HG02981 (cell line): Measurements from ENCODE around the gene COL26A1.
"Not testable (repeated sequence)": the region's sequence is repeated elsewhere in the genome, so short reads cannot be mapped to it uniquely, and the experiment has no call there.

ENCODE experiments used
- ATAC-seq: cut with Tn5 transposase; IDR thresholded peaks from one replicate; pipeline ENCODE4 v1.9.1; 2021; ENCODE audit warnings: mild to moderate bottlenecking, moderate library complexity; ENCODE audit not compliant: unreplicated experiment

The COL26A1 gene

DNA sequence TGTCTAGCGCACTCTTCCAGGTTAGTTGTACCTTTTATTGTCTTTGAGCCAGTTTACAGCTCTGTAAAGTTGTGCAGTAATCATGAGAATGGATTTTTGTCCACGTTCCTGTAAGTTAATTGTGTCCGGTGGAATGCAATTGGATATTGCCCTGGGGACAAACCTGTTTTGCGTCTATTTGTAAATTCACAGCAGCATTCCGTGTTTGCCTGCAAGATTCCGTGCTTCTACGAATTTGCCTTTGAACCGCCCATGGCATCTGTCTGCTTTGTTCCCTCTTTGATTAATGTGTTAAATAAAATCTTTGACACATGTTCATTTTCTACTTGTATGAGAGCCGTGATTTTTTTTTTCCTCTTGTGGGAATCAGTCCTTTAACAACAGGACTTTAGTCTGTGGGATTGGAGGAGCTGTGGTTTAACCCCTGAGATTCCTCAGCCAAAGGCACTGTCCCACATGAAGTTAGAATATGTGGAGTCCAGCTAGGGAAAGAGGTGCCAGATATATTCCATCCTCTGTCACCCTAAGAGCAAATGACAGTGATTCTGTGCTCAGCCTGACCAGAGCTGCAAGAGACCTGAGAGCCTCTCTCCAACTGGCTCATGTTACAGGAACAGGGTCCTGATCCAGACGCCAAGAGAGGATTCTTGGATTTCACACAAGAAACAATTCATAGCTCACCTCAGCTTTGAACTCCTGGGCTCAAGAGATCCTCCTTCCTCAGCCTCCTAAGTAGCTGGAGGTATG lies 126.3 kb downstream of the COL26A1 start:
- ATAC-seq, result no peak

DNA sequence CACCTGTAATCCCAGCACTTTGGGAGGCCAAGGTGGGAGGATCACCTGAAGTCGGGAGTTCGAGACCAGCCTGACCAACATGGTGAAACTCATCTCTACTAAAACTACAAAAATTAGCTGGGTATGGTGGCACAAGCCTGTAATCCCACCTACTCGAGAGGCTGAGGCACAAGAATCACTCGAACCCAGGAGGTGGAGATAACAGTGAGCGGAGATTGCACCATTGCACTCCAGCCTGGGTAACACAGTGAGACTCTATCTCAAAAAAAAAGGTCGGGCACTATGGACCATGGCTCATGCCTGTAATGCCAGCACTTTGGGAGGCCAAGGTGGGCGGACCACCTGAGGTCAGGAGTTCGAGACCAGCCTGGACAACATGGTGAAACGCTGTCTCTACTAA lies 127.8 kb downstream of the COL26A1 start:
- not testable (repeated sequence) for ATAC-seq

DNA sequence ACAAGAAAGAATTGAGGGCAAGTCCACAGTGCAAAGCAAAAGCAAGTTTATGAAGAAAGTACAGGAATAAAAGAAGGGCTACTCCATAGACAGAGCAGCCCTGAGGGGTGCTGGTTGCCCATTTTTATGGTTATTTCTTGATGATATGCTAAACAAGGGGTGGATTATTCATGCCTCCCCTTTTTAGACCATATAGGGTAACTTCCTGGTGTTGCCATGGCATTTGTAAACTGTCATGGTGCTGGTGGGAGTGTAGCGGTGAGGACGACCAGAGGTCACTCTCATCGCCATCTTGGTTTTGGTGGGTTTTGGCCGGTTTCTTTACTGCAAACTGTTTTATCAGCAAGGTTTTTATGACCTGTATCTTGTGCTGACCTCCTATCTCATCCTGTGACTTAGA lies 128.8 kb downstream of the COL26A1 start:
- ATAC-seq, result not testable (repeated sequence)

DNA sequence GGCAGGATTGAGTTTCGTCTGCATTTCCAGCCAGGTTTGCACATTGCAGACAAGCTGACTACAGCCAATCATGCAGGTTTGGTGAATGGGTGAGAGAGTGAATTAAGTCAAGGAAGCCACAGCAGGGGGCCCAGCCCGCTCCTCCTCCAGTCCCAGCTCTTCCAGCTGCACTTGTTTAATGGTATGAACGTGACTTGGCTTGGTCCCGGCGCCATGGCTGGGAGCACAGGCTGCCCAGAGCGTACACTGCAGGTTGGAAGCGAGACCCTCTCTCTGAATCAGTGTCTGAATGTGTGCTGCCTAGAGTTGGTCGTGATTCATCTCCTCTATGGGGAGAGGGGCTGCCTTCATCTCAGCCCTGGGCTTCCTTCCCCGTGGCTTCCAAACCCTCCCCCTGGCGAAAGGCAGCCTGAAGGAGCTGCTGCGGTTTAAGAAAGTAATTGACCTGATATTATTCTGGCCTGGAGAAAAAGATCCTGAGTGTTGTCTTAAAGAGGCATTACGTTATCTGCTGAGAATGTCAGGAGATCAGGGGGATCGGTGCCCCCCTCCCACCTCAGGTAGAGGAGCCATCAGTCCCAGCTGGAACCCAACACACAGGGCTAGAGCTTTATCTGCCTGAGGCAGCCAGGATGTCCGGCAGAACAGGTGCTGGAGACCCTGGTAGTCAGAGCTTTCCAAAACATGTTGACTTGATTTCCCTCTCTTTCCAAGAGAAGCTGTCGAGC lies 132.1 kb downstream of the COL26A1 start:
- no peak for ATAC-seq

DNA sequence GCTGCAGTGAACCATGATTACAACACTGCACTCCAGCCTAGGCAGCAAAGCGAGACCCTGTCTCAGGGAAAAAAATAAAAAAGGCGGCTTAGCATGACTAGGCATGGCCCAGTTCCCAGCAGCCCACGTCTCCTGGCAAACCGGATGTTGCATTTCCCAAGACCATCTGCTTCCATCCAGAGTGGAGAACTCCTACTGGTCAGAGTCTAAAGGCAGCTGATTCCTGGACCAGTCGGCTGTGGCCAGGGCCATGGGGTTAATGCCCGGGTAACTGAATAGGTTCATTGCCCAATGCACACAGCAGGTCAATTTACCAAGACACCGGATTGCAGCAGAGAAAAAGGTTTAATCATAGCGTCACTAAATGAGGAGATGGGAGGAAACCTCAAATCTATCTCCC lies 133.3 kb downstream of the COL26A1 start:
- ATAC-seq, result no peak

DNA sequence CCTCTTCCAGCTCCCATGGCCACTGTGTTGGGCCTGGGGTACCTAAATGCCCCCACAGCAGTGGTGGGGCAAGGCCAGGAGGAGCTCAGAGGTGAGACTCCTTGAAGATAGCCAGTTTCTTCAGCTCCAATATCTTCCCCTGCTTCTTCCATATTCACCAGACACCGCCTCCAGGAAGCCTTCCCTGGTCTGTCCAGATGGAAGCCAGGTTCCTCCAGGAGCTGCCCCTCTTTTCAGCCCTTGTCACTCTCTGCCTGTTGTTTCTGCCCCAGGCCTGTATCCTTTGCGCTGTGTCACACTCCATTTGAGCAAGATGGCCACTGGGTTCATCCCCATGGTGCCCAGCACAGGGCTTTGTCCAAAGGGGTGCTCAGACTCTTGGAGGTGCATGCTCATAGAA lies 138.7 kb downstream of the COL26A1 start:
- ATAC-seq, result no peak

DNA sequence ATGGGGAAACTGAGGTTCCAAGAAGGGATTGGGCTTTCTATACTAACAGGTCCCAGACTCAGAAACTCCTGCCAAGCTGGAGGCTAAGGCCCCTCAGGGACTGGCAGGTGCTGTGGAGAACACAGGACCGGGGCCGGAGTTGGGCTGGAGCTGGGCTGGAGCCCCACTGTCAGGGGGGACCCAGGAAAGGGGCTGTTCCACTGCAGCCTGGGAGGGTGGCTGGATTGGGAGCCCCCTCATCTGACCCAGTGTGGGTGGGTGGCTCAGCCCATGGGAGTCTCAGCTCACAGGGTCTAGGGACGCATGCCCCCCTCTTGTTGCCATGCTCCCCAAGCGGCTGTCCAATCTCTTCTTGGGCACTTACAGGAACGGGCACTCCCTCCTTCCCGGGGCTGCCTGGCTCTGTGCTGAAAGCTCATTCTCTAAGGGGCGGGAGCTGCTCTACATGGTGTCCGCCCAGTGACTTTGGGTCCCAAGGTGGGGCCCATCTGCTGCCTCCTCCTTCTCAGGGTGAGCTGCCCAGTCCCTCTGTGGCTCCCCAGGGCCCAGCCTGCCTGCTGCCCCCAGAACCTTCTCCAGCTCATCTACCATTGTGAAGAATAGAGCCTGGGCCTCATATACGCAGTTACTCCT lies 139.9 kb downstream of the COL26A1 start:
- no peak for ATAC-seq

DNA sequence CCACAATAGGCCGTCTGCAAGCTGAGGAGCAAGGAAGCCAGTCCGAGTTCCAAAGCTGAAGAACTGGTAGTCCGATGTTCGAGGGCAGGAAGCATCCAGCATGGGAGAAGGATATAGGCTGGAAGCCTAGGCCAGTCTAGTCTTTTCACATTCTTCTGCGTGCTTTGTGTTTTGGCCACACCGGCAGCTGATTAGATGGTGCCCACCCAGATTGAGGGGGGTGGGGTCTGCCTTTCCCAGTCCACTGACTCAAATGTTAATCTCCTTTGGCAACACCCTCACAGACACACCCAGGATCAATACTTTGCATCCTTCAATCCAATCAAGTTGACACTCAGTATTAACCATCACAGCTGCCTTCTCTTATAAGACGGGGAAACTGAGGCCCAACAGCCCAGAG lies 142.8 kb downstream of the COL26A1 start:
- not testable (repeated sequence) for ATAC-seq

DNA sequence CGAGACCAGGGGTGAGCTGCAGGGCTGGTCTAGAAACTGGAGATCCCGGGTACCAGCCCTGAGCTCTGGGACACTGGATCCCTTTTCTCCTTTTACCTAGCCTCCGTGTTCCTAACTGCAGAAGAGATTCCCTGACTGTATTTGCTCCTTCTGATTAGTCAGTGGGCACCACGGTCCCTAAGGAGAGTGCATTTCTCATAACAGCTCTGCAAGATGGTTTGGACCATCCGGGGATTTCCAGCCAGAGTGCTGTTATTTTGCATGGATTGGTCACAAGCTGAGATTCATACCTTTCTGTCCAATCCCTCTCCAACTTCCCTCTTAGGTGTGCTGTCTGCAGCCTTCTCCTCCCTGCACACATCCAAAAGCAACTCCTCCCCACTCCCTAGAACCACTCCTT lies 143.9 kb downstream of the COL26A1 start:
- ATAC-seq, result no peak

DNA sequence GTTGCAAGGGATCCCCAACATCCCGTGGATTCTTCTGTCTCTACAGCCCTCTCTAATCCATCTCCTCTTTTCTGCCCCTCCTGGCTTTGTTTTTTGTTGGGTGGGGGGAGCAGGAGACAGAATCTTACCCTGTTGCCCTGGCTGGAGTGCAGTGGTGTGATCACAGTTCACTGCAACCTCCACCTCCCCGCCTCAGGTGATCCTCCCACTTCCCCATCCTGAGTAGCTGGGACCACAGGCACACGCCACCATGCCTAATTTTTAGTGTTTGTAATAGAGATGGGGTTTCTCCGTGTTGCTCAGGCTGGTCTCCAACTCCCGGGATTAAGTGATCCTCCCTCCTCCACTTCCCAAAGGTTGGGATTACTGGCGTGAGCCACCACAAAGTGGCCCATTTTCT lies 144.7 kb downstream of the COL26A1 start:
- ATAC-seq, result no peak

DNA sequence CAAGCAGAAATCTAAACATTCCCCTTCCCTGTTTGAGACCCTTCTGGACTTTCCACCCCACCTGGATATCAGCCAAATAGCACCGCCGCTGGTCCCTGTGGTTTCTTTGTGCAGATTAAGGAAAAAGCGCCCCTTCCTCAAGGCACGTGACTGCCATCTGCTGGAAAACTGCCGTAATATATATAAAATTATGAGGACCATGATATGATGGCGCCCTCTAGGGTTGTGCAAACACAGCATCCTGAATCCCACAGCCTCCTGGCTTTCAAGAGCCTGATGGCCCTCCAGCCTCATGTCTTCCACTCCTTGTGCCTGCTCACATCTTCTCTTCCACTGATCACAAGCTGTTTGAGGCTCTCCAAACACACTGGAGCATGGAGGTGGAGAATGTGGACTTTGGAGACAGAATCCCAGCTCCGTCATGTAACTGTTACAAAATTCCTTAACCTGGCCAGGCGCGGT lies 145.1 kb downstream of the COL26A1 start:
- no peak for ATAC-seq

DNA sequence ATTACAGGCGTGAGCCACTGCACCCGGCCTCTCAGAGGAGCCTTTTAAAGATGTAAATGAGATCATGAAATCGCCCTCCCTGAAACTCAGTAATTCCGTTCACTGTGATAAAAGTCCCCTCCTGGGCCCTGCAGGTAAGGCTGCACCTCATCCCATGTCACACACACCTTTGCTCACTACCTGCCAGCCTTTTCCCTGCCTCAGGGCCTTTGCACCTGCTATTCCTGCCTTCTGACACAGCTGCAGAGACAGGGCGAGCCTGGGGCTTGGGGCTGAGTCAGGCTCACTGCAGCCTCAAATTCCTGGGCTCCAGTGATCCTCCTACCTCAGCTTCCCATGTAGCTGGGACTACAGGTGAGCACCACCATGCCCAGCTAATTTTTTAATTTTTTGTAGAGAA lies 147.6 kb downstream of the COL26A1 start:
- no peak for ATAC-seq

DNA sequence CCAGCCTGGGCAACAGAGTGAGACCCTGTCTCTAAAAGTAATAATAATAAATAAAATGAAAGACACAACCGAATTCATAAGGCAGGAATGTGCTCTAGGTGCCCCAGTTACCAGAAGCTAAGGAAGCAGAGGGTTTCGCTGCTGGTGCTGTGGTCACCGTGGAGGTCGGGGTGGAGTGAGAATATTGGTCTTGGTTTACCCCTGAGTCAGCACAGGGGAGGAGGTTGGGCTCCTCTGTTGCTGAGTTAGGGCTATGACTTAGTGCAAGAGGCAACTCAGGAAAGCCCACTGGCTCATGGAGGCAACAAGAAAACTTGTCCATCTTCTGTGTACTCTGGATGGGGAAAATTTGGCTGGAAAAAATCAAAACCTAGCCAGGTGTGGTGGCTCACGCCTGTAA lies 149.3 kb downstream of the COL26A1 start:
- no peak for ATAC-seq

DNA sequence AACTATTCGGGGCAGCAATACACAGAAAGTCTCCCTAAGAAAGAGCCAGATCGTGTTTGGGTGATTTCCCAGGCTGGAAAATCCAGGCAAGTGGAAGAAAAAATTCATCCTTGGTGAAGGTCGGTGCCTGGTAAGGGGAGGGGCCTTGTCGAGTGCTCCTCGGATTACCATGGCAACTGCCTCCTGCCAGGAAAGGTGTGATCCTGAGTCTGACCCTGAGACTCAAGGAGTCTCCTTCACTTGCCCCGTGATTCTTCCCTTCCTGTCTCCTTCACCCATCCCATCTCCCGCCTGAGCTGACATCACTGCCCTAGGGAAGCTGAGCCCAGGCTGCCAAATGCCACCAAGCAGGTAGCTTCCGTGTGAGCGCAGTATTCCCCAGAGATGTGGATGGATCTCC lies 154.2 kb downstream of the COL26A1 start:
- no peak for ATAC-seq

DNA sequence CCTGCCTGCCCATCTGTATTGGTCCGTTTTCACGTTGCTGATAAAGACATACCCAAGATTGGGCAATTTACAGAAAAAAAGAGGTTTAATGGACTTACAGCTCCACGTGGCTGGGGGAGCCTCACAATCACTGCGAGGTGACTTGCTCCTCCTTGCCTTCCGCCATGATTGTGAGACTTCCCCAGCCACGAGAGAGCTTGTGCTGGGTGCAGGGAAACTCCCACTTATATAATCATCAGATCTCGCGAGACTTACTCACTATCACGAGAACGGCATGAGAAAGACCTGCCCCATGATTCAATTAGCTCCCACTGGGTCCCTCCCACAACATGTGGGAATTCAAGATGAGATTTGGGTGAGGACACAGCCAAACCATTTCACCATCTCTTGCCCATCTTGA lies 154.6 kb downstream of the COL26A1 start:
- no peak for ATAC-seq

DNA sequence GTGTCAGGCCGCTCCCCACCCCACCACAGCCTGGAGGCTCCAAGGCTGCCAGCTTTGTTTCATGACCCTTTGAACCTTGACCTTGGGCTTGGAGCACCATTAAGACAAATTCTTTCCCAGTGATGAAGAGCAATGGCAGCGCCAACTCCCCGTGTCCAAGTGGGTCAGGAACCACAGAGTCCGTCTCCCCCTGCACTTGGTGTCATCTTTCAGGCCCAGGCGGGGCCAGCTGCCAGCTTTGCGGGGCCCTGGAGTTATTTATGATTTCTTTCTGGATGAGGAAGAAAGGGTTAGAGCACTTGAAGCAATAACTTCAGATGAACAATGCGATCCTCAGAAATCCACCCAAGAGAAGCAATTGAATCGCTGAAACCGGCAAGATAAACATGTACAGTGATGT lies 155.7 kb downstream of the COL26A1 start:
- ATAC-seq, result no peak

DNA sequence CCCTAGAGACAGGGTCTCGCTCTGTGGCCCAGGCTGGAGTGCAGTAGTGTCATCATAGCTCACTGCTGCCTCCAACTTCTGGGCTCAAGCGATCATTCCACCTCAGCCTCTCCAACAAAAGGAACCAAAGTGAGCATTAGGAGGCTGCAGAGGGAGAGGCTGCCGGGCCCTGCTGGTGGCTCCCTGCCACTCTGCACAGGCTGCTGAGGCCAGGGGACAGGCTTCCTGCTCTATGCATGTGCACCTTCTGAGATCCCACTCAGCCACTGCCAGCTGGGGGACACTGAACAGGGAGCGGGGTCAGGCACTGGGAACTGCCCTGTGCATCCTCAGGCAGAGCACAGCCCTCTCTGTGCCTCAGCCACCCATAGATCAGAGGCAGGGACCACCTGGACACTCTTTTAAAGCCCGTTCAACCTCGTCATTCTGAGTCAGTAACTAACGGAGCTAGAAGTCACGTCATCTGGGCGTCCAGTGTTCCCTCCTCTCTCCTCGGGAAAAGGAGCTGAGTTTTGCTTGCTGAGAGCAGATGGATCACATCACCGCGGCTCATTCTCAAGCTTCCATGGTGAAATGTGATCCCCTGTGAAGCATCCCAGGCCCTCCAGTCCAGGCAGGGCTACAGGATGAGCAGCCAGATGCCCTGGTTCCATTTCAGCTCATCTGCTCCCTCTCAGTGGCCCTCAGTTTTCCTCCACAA lies 156.8 kb downstream of the COL26A1 start:
- ATAC-seq, result no peak

DNA sequence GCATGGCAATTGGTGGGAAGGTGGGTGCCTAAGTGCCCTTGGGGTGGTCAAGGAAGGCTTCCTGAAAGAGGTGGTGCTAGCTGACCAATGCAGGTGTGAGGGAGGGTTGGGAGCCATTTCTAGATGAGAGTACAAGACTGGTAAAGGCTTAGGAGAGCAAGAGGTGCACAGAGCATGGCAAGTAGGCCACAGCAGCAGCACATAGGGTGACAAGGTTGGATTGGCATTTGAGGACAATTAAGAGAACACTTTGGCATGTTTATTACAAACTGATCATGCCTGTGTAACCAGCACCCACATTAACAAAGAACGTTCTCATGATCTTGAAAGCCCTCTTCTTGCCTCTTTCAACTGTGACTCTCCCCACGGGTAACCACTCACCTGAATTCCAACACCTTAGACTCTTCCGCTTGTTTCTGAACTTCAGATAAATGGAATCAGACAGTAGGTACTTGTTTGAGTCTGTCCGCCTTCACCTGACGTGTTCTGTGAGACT lies 158.8 kb downstream of the COL26A1 start:
- no peak for ATAC-seq

DNA sequence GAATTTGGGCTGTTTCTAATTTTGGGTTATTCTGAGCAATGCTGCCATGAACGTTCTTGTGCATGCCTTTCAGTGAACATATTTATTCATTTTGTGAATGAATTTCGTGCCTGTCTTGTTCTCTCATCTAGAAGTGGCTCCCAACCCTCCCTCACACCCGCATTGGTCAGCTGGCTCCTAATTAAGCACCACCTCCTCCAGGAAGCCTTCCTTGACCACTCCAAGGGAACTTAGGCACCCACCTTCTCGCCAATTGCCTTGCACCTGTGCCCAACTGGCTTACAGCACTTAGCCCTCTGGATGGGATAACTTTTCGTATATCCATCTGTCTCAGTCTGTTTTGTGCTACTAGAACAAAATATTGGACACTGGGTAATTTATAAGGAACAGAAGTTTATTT lies 159.3 kb downstream of the COL26A1 start:
- no peak for ATAC-seq

DNA sequence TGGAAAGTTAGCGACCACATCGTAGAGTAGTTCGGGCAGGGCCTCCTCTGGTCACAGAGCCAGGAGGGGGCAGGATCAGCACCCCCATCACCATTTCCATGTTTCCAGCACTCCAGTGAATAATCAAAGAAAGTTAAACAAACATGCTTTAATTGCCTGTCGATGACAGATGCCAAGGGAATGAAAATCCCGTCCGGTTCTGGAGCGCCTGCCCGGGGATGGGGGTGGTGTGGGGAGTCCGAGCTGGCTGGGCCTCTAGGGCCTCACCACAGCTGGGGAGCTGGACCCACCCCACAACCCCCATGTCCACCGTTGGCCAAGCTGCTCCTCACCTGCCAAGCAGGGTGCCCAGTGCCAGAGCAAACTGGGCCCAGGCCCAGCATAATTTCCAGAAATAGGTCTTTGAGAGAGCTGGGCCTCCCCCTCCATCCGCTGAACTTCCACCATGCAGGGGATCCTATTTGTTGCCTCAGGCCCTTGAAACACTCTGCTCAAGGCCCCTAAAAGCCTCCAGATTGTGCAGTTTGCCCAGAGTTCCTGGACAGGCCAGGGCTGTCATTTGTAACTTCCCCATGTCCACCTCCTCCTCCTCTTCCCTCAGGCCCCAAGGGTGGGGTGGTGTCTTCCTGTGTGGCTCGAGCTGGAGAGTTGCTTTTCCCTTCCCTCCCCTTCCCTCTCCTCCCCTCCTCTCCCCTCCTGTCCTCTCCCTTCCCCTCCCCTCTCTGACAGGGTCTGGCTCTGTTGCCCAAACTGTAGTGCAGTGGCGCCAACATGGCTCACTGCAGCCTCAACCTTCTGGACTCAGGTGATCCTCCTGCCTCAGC lies 165.4 kb downstream of the COL26A1 start:
- ATAC-seq, result no peak
